A673 (cell line): ENCODE data around the gene ICAM5. TPM values are rescaled to one million over a fixed set of nuclear protein-coding genes. Genes with fewer than 3 reads are reported as not detected.

ENCODE experiments used
- BruUV-seq: library from RNA; stranded (reverse); fragments of 400-500 nt; replicated peaks from 2 replicates; lab custom pipeline; 2021; lab: Mats Ljungman, UMichigan
- CTCF ChIA-PET: fragments of 300-600 bp; sonication (Branson Sonifier 250); formaldehyde crosslinking; loops from one replicate; lab custom pipeline; 2022; ENCODE audit warnings: antibody characterized with exemption; lab: Charles Lee
- POLR2A ChIA-PET: fragments of 300-600 bp; sonication (Branson Sonifier 250); formaldehyde crosslinking; loops from one replicate; lab custom pipeline; 2022; ENCODE audit warnings: antibody characterized with exemption; ENCODE audit not compliant: low non-redundant PET; lab: Charles Lee
- DNase-seq: peaks from one replicate; pipeline ENCODE4 v3.0.0-alpha.2; 2015; ENCODE audit warnings: low spot score
- H3K27ac ChIP-seq: fragments of 200-600 bp; sonication (generic); 2 replicates; pipeline ENCODE4 v1.5.1; 2016; ENCODE audit warnings: mixed run types, low read depth, mild to moderate bottlenecking, mixed read lengths, antibody characterized with exemption, low read length; ENCODE audit not compliant: poor library complexity, severe bottlenecking
- H3K27me3 ChIP-seq: fragments of 200-600 bp; sonication (generic); replicated peaks from 2 replicates; pipeline ENCODE4 v1.6.1; 2017; ENCODE audit warnings: mixed run types, low read depth, mild to moderate bottlenecking, mixed read lengths, antibody characterized with exemption, low read length; ENCODE audit not compliant: insufficient read depth, poor library complexity
- H3K36me3 ChIP-seq: fragments of 200-600 bp; sonication (generic); 2 replicates; pipeline ENCODE4 v1.6.1; 2016; ENCODE audit warnings: mixed run types, mild to moderate bottlenecking, mixed read lengths, antibody characterized with exemption, low read length; ENCODE audit not compliant: insufficient read depth, poor library complexity, severe bottlenecking
- H3K4me1 ChIP-seq: fragments of 200-600 bp; sonication (generic); 2 replicates; pipeline ENCODE4 v1.6.1; 2017; ENCODE audit warnings: mixed run types, mild to moderate bottlenecking, mixed read lengths, antibody characterized with exemption, low read length; ENCODE audit not compliant: insufficient read depth, poor library complexity, severe bottlenecking
- H3K4me3 ChIP-seq: fragments of 200-600 bp; sonication (generic); 2 replicates; pipeline ENCODE4 v1.5.1; 2016; ENCODE audit warnings: low read depth, mixed run types, mild to moderate bottlenecking, mixed read lengths, low read length; ENCODE audit not compliant: poor library complexity, severe bottlenecking
- H3K9me3 ChIP-seq: fragments of 200-600 bp; sonication (generic); 2 replicates; pipeline ENCODE4 v1.6.1; 2016; ENCODE audit warnings: mixed run types, low read depth, mild to moderate bottlenecking, mixed read lengths, antibody characterized with exemption, low read length; ENCODE audit not compliant: poor library complexity, severe bottlenecking
- EZH2 ChIP-seq: fragments of 200-600 bp; sonication (generic); IDR thresholded peaks from 2 replicates; pipeline ENCODE4 v1.6.1; 2017; ENCODE audit warnings: borderline replicate concordance, low read depth, mild to moderate bottlenecking, mixed read lengths, antibody characterized with exemption, low read length; ENCODE audit not compliant: poor library complexity, severe bottlenecking
- intact Hi-C: fragments of 100-400 bp; cut with micrococcal nuclease; formaldehyde crosslinking; loops from one replicate; pipeline ENCODE4 v1.10.0; 2022; ENCODE audit not compliant: unreplicated experiment
- total RNA-seq: library from RNA; stranded (reverse); gene quantifications from 2 replicates; pipeline ENCODE4 v1.2.3, GENCODE V29; 2021
- TF ChIP-seq, protein P1 (sequence below): fragments of 300-800, 200-600 bp; sonication (generic); conservative IDR thresholded peaks from 2 replicates; pipeline ENCODE4 v1.5.1; 2017; ENCODE audit warnings: low read depth, mild to moderate bottlenecking, antibody characterized with exemption, low read length, moderate library complexity, mixed read lengths

ICAM5 gene
- total RNA-seq, 1 experiment from 2014 or later, result 4.6 TPM

DNA sequence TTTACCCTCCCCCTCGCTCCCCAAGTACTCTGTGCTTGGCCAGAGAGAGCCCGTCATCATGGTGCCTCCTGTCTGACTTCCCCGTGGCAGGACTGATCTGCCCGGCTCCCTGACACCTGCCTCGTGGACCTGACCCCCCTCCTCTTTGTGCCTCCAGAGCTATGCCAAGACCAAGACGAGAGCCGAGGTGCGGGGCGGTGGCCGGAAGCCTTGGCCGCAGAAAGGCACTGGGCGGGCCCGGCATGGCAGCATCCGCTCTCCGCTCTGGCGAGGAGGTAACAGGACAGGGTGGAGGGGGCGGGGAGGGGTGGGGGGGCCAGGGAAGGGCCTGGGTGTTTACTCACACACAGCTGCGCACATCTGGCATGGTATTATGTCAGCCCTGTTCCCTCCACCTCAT lies 33.2 kb upstream of the ICAM5 start:
- intact Hi-C loops, result no loop called here
- peaks cover 5% of the 10 kb centered on the region for H3K4me1 ChIP-seq
- DNase-seq, result no peak
- CTCF ChIA-PET, result interaction anchor here (0.7 to 1.0 kb wide), 2 partner anchors 13 to 124 kb away, joined by 3 read pairs; partner anchors contain the start of gene TYK2
- no peak overlapping the region for H3K27ac ChIP-seq
- TF ChIP-seq, protein P1, sequence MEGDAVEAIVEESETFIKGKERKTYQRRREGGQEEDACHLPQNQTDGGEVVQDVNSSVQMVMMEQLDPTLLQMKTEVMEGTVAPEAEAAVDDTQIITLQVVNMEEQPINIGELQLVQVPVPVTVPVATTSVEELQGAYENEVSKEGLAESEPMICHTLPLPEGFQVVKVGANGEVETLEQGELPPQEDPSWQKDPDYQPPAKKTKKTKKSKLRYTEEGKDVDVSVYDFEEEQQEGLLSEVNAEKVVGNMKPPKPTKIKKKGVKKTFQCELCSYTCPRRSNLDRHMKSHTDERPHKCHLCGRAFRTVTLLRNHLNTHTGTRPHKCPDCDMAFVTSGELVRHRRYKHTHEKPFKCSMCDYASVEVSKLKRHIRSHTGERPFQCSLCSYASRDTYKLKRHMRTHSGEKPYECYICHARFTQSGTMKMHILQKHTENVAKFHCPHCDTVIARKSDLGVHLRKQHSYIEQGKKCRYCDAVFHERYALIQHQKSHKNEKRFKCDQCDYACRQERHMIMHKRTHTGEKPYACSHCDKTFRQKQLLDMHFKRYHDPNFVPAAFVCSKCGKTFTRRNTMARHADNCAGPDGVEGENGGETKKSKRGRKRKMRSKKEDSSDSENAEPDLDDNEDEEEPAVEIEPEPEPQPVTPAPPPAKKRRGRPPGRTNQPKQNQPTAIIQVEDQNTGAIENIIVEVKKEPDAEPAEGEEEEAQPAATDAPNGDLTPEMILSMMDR, result no peak
- no peak for TF ChIP-seq EZH2
- H3K36me3 ChIP-seq, result peaks cover 22% of the 10 kb centered on the region
- POLR2A ChIA-PET, result interaction anchor here (0.5 kb wide), 1 partner anchor 138 kb away, joined by 3 read pairs; no protein-coding TSS in a partner anchor
- no TSS peak for BruUV-seq
- no peak overlapping the region for H3K4me3 ChIP-seq
- H3K9me3 ChIP-seq, result no peaks in the 10 kb centered on the region
- H3K27me3 ChIP-seq, result no peaks in the 10 kb centered on the region

DNA sequence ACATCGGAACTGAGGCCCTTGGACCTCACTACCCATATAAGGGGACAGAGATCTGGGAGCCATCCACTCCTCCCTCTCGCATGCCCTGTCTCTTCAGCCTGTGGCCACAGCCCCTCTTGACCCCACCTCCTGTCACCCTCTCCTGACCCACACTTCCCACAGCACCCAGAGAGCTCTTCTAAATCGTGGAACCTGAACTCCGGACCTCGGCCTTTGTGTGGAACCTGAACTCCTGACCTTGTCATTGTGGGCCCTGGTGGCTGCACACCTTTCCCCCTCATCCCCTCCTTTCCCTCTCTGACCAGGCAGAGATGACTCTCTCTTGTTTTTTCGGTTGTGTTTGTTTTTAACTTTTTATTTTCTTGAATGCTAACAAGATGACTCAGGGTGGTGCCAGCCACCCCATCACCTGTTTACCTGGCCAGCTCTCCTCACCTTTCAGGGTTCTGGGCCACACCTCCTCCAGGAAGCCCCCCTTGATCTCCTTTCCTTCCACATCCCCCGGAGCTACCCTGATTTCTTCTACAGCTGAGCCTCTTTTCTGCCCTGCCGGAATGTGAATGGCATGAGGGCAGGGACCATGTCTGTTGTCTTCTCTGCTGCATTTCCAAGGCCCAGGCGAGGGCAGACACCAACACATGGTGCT lies 32.7 kb upstream of the ICAM5 start:
- no peaks in the 10 kb centered on the region for H3K9me3 ChIP-seq
- no peak for DNase-seq
- H3K27ac ChIP-seq, result no peak overlapping the region
- TF ChIP-seq EZH2, result no peak
- TF ChIP-seq, protein P1, result no peak
- intact Hi-C loops, result no loop called here
- POLR2A ChIA-PET, result interaction anchor here (0.5 kb wide), 1 partner anchor 137 kb away, joined by 3 read pairs; no protein-coding TSS in a partner anchor
- no peak overlapping the region for H3K4me3 ChIP-seq
- peaks cover 5% of the 10 kb centered on the region for H3K4me1 ChIP-seq
- no peaks in the 10 kb centered on the region for H3K27me3 ChIP-seq
- no TSS peak for BruUV-seq
- CTCF ChIA-PET, result interaction anchor here (1.0 kb wide), 1 partner anchor 12 kb away, joined by 3 read pairs; no protein-coding TSS in a partner anchor
- H3K36me3 ChIP-seq, result peaks cover 22% of the 10 kb centered on the region

DNA sequence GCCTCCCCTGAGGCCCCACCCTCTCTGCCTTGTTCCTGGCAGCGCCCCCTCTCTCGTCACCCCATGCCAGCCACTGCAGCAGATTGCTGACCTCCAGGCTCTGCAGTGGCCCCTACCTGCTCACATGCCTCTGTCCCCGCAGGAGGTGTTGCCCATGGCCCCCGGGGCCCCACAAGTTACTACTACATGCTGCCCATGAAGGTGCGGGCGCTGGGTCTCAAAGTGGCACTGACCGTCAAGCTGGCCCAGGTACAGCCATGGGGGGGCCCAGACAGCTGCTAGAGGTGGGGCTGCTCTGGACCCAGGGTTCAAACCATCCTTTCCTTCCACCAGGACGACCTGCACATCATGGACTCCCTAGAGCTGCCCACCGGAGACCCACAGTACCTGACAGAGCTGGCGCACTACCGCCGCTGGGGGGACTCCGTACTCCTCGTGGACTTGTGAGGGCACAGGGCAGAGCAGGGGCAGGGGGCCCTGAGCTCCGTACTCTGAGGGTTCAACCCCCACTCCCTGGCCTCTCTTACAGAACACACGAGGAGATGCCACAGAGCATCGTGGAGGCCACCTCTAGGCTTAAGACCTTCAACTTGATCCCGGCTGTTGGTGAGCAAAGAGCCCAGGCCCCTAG lies 31.6 kb upstream of the ICAM5 start:
- Histone ChIP-seq H3K4me3 (no peak overlapping the region), H3K27me3 (no peaks in the 10 kb centered on the region), H3K9me3 (no peaks in the 10 kb centered on the region), H3K36me3 (peaks cover 22% of the 10 kb centered on the region), H3K4me1 (no peaks in the 10 kb centered on the region), H3K27ac (no peak overlapping the region)
- POLR2A ChIA-PET, result no interaction called here
- TF ChIP-seq, protein P1, result no peak
- TF ChIP-seq EZH2, result no peak
- DNase-seq, result no peak
- CTCF ChIA-PET, result interaction anchor here (0.6 to 2.6 kb wide), 12 partner anchors 8 to 274 kb away, joined by 3 to 38 read pairs (median 6); partner anchors contain the start of gene ICAM5
- BruUV-seq, result no TSS peak
- intact Hi-C loops, result no loop called here
